NT2/D1 (cell line): ENCODE results near the gene VPS39.

ENCODE experiments used
- DNase-seq: peaks from one replicate; pipeline ENCODE4 v3.0.0-alpha.2; 2011; ENCODE audit warnings: low read depth, low spot score
- H3K27me3 ChIP-seq: 2 replicates; pipeline ENCODE4 v1.6.0; 2011; ENCODE audit warnings: mild to moderate bottlenecking; ENCODE audit not compliant: insufficient read length, insufficient read depth
- H3K36me3 ChIP-seq: 2 replicates; pipeline ENCODE4 v1.6.1; 2011; ENCODE audit warnings: mild to moderate bottlenecking, low read length, mixed read lengths; ENCODE audit not compliant: insufficient read depth, insufficient read length
- H3K4me1 ChIP-seq: 2 replicates; pipeline ENCODE4 v1.5.1; 2011; ENCODE audit not compliant: insufficient read depth, insufficient read length
- H3K4me3 ChIP-seq: 2 replicates; pipeline ENCODE4 v1.5.1; 2011; ENCODE audit warnings: low read depth; ENCODE audit not compliant: insufficient read length
- H3K9ac ChIP-seq: 2 replicates; pipeline ENCODE4 v1.6.0; 2011; ENCODE audit warnings: low read depth; ENCODE audit not compliant: insufficient read length
- H3K9me3 ChIP-seq: 2 replicates; pipeline ENCODE4 v1.5.1; 2011; ENCODE audit warnings: mild to moderate bottlenecking, low read length; ENCODE audit not compliant: insufficient read depth
- SUZ12 ChIP-seq: IDR thresholded peaks from 2 replicates; pipeline ENCODE4 v1.6.1; 2011; ENCODE audit not compliant: insufficient read length, insufficient read depth; ENCODE audit errors: extremely low read depth
- YY1 ChIP-seq: IDR thresholded peaks from 2 replicates; pipeline ENCODE4 v1.6.1; 2011; ENCODE audit not compliant: insufficient read length, insufficient read depth
- ZNF274 ChIP-seq: IDR thresholded peaks from 2 replicates; pipeline ENCODE4 v1.6.1; 2011; ENCODE audit warnings: mild to moderate bottlenecking, low read depth, low read length

The VPS39 gene

DNA sequence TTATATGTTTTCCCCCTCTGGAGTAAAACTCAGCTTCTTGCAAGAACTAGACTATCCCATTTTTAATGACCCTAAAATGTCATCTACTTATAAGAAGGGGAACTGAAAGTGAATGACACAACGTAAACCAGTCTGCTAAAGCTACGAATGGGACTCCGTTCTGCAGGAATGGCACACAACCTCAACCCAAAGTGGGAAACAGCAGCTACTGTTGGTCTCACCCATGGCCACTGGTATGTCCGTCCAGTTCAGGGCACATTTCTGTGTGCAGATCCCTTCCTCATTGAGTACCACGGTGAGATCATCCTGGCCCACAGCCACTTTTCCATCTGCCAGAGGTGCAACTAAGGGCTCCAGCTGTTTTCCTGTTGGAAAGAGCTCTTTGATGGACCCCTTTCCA is 23.8 kb downstream of the VPS39 start:
- H3K27me3 ChIP-seq: no peaks in the 10 kb centered on the region
- no peak overlapping the region for H3K9ac ChIP-seq
- no peak overlapping the region for H3K4me3 ChIP-seq
- H3K36me3 ChIP-seq: peaks cover 71% of the 10 kb centered on the region
- no peaks in the 10 kb centered on the region for H3K9me3 ChIP-seq
- no peak for DNase-seq
- H3K4me1 ChIP-seq: no peaks in the 10 kb centered on the region
- TF ChIP-seq SUZ12: no peak
- no peak for TF ChIP-seq YY1
- TF ChIP-seq ZNF274: no peak

GRCh38 chr15:42182961-42183360 is 25.1 kb downstream of the VPS39 start:
- Histone ChIP-seq H3K4me1 (no peaks in the 10 kb centered on the region), H3K4me3 (no peak overlapping the region), H3K27me3 (no peaks in the 10 kb centered on the region), H3K36me3 (peaks cover 73% of the 10 kb centered on the region), H3K9ac (no peak overlapping the region), H3K9me3 (no peaks in the 10 kb centered on the region)
- TF ChIP-seq SUZ12 (no peak), YY1 (no peak), ZNF274 (no peak)
- no peak for DNase-seq

DNA sequence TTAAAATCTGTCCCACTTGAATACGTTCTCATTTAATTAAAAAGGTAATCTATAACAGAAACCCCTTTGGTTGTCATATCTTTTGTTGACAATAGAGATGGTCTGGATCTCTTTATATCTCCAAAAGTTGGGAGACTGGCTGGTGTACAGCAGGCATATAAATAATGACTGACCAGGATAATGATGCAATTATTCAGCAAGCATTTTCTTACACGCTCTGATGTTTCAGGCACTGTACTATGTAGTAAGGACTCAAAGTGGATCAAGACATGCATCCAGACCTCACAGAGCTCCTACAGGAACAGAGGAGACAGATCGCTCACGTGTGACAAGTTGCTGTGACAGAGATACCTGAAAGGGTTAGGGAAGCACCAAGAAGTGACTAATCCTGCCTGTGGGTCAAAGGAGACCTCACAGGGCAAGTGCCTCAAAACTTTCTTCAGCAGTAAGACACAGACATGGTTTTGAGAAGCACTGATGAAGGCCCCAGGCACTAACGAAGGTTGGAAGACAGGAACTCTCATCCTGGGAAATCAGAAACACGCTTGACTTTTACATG is 25.7 kb downstream of the VPS39 start:
- no peaks in the 10 kb centered on the region for H3K9me3 ChIP-seq
- H3K9ac ChIP-seq: no peak overlapping the region
- TF ChIP-seq SUZ12 (no peak), YY1 (no peak), ZNF274 (no peak)
- no peaks in the 10 kb centered on the region for H3K4me1 ChIP-seq
- H3K4me3 ChIP-seq: no peak overlapping the region
- peaks cover 70% of the 10 kb centered on the region for H3K36me3 ChIP-seq
- no peaks in the 10 kb centered on the region for H3K27me3 ChIP-seq
- DNase-seq: no peak

DNA sequence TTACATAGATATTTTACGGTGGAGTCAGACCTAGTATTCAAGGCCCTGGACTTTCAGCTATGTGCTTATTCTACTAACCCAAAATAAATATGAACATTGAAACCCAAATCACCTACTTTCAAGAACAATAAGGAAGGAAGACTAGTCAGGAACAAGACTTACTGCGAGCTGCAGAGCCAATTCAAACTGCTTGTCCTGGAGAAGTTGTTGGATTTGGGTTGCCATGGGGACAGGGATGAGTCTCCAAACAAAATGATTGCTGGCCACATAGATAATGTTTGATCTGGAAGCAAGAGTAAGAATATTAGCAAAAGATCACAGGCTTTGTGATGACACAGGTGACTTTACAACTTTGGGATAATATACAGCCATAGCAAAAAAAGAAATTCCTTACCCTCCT is 30.0 kb downstream of the VPS39 start:
- no peaks in the 10 kb centered on the region for H3K9me3 ChIP-seq
- H3K36me3 ChIP-seq: peaks cover 48% of the 10 kb centered on the region
- no peak for TF ChIP-seq SUZ12
- no peak overlapping the region for H3K4me3 ChIP-seq
- no peaks in the 10 kb centered on the region for H3K27me3 ChIP-seq
- H3K9ac ChIP-seq: no peak overlapping the region
- DNase-seq: no peak
- H3K4me1 ChIP-seq: no peaks in the 10 kb centered on the region

DNA sequence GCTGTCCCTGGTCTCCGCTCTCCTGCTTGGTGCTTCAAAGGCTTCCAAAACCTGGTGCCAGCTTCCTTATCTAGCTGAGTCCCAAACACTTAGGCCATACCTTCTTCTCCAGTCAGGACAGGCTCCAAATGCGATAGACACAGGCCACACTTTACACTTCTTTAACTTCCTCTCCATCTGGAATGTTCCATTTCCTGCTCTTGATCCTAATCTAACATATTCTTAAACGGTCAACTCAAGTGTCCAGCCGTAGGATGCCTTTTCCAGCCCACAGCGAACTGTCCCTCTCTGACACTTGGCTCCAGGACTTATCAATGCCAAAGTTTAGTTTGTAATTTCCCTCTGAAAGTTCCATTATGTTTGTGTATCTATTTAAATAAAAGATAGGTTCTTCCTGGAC is 32.4 kb downstream of the VPS39 start:
- Histone ChIP-seq H3K9me3 (no peaks in the 10 kb centered on the region), H3K4me3 (no peak overlapping the region), H3K27me3 (no peaks in the 10 kb centered on the region), H3K36me3 (peaks cover 54% of the 10 kb centered on the region), H3K9ac (no peak overlapping the region), H3K4me1 (no peaks in the 10 kb centered on the region)
- TF ChIP-seq YY1 (no peak), SUZ12 (no peak), ZNF274 (no peak)
- DNase-seq: no peak

- no peak for TF ChIP-seq SUZ12
- TF ChIP-seq YY1: no peak
- TF ChIP-seq ZNF274: no peak
- peaks cover 50% of the 10 kb centered on the region for H3K36me3 ChIP-seq
- no peaks in the 10 kb centered on the region for H3K9me3 ChIP-seq
- no peak for DNase-seq
- no peaks in the 10 kb centered on the region for H3K27me3 ChIP-seq
- H3K9ac ChIP-seq: no peak overlapping the region
- no peak overlapping the region for H3K4me3 ChIP-seq
- no peaks in the 10 kb centered on the region for H3K4me1 ChIP-seq
These were observed 35.6 kb downstream of the VPS39 start for GRCh38 chr15:42172475-42172874.

DNA sequence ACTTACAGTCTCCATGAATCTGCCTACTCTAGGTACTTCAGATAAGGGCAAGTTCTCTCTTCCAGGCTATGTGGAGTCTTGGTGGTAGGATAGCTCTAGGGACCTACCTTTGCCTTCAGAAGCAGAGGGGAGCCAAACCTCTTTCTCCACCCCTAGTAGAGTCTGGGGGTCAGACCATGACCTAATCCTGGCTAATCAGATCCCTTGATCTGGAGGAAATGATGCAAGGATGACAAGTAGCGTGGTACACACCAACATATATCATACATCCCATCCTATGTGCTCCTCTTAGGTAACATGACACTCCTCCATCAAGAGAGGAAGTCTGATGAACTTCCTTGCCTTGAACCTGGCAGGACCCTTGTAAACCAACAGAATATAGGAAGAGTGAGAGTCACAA is 36.3 kb downstream of the VPS39 start:
- DNase-seq: no peak
- Histone ChIP-seq H3K9me3 (no peaks in the 10 kb centered on the region), H3K4me1 (no peaks in the 10 kb centered on the region), H3K27me3 (no peaks in the 10 kb centered on the region), H3K4me3 (no peak overlapping the region), H3K36me3 (peaks cover 56% of the 10 kb centered on the region), H3K9ac (no peak overlapping the region)
- TF ChIP-seq SUZ12 (no peak), ZNF274 (no peak), YY1 (no peak)
